T47D (cell line): ENCODE data around the gene CDYL2.
A peak's percentile ranks its signal among the peaks of the same experiment; 100 is the strongest.

Experiments
- DNase-seq, 2 experiments: peaks; one replicate each; pipeline versions ENCODE4 v3.0.0 to v3.0.0-alpha.2; 2011 to 2012; ENCODE audit warnings: low read depth in 1 of 2, low spot score in 1 of 2
- JUND ChIP-seq: IDR thresholded peaks from 2 replicates; pipeline ENCODE4 v1.6.1; 2012; ENCODE audit warnings: low read depth
- in situ Hi-C: cut with HindIII; loops from 2 replicates; pipeline ENCODE4 v1.10.0; 2016; ENCODE audit warnings: low sequenced_read_pairs, low pct_unique_long_range_greater_than_20kb

The CDYL2 gene

DNA sequence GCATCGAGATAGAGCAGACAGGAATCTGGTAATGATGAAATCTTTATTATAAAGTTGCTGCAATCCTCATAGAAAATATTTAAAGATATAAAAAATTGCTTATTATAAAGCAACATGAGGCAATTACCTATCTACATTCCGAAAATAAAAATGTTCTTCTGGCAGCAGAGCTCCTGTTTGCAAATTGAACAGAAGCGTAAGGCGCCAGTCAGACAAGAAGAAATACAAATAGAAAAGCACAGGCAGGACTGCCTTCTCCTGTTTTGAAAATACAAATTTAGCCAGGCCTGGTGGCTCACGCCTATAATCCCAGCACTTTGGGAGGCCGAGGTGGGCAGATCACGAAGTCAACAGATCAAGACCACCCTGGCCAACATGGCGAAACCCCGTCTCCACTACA, 95.6 kb downstream of the CDYL2 start:
- in situ Hi-C loops = no loop called here
- no peak for DNase-seq
- no peak for TF ChIP-seq JUND

DNA sequence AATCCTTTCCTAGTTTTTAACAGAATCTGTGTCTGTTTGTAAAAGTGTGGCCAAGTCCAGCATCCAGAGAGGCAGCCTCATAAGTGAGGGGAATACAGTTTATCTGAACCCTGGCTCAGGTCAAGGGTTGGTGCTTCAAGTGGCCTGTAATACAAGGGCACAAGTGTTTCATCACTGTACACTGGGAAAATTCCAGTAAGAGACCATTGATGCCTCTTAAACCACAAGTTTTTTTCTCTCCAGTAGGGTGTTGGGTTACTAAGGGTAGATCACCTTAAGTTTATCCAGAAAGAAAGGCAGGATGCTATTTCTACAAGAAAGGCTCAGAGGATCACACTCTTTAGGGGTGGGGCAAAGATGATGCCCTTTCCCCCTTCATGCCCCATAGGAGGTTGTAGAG, 96.7 kb downstream of the CDYL2 start:
- in situ Hi-C loops = no loop called here
- no peak for DNase-seq
- TF ChIP-seq JUND = no peak

DNA sequence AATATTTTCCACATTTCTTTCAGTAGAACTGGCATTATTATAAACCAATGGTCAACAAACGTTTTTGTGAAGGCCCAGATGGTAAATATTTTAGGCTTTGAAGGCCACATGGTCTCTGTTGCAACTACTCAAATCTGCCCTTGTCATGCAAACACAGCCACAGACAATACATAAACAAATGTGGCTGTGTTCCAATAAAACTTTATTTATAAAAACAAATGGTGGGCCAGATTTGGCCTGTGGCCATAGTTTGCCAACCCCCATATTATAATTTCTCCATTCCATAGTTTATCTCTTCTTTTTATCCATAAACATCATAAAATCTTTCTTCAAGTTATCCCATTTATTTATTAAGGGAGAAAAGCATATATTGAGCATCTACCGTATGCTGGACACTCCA, 98.8 kb downstream of the CDYL2 start:
- no peak for TF ChIP-seq JUND
- in situ Hi-C loops = no loop called here
- no peak for DNase-seq

DNA sequence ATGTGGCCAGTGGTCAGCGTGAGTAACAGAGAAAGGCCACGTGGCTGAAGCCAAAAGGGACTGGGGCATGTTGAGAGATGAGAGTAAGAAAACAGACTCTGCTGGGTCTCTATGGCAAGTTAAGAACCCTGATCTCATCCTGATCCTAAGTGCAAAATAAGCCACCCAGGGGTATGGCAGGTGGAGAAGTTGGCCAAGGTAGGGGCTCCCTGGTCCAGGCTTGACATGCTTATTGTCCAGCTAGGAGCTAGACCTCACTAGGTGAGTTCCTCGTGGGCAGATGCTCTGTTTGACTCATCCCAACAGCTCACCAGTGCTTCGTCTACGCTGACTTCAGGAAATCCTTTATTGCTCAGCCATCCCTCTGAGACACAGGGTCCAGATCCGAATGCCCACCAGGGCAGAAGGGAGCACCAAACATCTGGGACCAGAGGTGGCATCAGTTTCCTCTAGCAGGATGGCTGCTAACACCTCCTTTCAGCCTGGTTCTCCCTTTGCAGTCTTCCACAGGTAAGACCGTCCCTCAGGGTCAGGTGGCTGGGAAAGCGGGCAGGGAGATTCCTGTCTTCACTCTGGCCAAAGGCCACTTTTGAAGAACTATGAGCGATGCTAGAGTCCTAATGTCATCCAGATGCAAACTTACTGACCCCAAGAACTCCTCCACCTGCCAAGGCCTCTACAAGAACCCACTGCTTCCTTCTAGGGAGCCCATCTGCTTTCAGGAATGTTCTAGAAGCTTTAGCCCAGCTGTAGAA, 99.5 kb downstream of the CDYL2 start:
- TF ChIP-seq JUND = no peak
- DNase-seq = no peak
- in situ Hi-C loops = no loop called here

DNA sequence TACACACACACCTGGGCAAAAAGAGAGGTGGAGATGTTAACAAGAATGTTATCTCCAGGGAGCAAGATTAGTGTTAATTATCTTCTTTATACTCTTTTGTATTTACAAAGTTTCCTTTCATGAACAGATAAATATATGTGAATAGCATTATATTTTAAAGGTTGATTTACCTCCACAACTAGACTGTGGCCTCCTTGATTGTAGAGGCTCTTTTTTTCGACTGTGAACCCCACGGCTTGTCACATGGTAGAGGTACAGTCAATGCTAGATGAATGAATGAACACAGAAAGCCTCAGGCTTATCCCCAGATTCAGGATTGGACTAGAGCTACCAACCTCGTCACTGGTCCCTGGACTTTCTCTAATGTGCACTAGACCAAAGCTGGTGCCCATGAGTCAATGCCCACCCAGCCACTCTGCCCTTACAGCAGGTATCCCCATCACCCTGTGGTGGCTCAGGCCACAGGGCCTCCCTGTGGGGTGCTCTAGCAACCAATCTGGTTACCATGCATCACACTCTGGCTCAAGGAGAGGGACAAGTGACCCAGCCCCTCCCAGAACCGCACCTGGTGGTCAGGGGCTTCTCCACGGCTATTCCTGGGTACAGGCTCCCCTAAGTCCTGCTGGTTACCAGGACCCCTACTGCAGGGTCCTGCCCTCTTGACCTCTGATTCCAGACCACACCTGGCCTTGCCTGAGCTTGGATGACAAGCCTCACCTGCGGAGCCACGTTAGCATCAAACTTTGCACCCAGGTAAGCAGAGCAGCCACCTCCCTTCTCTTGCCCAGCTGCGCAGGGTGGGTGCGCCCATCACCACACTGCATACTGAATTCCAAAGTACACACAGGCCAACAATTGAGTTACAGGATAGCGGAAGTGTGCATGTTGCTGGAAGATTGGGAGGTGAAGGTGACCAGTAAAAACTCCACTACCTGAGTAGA, 101.0 kb downstream of the CDYL2 start:
- no peak for TF ChIP-seq JUND
- in situ Hi-C loops = no loop called here
- DNase-seq = no peak

DNA sequence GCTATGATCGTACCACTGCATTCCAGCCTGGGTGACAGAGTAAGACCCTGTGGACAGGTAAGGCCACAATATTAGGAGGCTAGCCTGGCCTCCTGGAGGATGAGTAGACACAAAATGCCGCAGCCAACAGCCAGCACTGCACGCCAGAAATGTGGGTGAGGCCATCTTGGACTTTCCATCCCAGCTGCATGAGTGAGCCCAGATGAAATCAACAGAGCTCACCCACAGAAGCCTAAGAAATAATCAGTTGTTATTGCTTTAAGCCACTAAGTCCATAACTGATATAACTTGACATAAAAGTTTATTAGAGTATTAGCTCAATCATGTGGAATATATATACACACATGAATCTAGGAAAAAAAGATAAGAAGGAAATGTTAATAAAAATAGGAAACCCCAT, 101.7 kb downstream of the CDYL2 start:
- in situ Hi-C loops = no loop called here
- DNase-seq = no peak
- no peak for TF ChIP-seq JUND

DNA sequence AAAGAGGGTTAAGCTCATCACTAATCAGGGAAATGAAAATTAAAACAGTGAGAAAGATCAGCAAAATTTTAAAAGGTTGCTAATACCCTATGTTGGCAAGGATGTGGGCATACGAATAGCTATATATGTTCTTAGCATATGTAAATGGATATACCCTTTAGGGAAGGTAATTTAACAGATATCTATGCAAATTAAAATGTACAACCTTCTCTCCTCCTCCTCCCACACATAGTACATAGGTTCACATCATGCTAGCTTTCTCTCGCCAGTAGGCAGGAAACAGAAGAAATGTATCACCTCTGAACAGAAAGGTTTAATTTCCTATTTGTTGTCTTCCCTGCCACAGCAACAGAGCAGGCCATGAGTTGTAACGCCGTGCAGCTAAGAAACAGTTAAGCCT, 103.8 kb downstream of the CDYL2 start:
- no peak for DNase-seq
- in situ Hi-C loops = no loop called here
- TF ChIP-seq JUND = no peak

DNA sequence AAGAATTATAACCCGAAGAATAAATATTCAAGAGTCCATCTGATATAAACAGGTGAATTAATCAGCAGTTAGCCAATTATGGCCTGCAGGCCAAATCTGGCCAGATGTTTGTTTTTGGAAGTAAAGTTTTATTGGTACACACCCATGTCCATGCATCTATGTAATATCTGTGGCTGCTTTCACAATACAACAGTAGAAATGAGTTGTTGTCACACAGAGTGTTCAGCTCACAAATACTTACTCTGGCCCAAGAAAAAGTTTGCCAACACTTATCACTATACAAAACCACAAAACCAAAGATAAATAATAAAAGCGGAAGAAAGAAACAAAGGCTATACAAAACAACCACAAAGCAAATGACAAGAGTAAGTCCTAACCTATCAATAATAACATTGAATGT, 109.4 kb downstream of the CDYL2 start:
- peak in 1 of 2 experiments; percentile 22 for DNase-seq
- in situ Hi-C loops = no loop called here
- no peak for TF ChIP-seq JUND

DNA sequence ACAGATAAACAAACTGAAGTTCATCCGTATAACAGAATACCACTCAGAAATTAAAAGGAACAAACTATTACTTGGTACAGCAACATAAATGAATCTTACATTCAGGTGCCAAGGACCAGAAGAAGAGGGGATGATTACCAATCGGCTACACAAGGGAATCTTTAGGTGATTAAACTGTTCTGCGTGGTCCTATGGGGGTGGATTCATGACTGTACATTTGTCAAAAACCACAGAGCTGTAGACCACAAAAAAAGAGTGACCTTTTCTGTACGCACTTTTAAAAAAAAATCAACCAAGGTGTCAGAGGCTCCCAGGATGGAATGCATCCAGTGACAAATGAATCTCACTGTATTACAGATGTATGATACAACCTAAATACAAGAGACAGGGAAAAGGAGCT, 110.8 kb downstream of the CDYL2 start:
- DNase-seq = no peak
- in situ Hi-C loops = no loop called here
- no peak for TF ChIP-seq JUND

DNA sequence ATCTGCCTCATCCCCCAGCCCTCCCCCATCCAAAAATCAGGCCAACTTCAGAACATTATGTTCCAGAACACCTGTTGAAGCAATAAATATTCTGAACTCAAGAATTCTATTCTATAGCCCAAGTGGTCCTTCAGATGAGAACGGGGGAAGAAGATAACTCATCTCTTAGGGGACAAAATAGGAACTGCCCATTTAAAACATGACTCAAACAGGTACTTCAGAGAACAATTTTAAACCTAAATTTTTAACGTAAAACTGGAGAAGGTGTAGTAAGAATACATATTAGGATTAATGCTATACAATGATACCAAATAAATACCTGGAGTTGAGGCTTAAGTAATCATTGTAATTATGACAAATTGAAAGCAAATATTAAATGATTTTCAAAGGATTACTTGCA, 112.1 kb downstream of the CDYL2 start:
- in situ Hi-C loops = no loop called here
- TF ChIP-seq JUND = no peak

DNA sequence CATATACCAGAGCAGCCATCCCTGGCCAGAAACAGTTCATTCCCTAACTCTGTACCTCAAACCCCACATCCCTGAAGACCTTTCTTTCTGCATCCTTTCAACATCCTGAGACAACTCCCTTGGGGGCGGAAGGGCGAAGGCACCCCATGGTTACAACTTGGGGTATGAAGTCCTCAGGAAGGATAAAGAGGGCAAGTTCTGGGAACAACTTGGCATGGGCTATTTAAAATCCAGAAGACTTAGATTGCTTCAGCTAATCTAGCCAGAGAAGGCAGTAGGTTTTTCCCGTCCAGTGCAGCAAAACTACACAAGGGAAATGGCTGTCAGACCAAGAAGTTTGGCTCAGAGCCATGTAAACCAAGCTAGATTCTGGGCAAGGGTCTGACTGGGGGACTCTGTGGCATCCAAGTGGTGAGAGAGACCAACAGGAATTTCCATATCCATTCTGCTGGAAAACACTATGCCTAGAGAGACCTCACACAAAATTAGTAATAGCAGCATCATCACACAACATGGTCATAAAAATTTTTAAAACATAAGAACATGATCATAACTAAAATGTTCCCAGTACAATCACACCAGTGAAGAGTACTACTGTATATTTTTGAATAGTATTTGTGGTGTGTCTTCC, 113.2 kb downstream of the CDYL2 start:
- no peak for DNase-seq
- in situ Hi-C loops = no loop called here
- TF ChIP-seq JUND = no peak

More for the DNA sequence above, 112.1 kb downstream of the CDYL2 start:
- no peak for DNase-seq

DNA sequence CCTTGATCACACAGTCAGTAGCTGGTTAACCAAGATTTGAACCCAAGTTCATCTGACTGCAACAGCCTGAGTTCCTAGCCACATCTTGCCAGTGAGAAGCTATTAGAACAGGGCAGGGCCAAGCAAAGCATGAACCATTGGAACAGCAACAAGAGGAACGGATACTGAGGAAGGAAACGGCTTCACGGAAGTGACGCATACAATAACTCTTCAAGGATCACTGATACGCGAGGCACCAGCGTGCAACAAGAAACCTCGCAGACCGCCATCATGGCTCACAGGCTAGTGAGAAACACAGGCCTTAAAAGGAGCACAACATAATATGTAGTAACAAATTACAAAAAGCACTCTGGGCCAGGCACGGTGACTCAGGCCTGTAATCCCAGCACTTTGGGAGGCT, 114.9 kb downstream of the CDYL2 start:
- in situ Hi-C loops = no loop called here
- no peak for TF ChIP-seq JUND
- DNase-seq = no peak

DNA sequence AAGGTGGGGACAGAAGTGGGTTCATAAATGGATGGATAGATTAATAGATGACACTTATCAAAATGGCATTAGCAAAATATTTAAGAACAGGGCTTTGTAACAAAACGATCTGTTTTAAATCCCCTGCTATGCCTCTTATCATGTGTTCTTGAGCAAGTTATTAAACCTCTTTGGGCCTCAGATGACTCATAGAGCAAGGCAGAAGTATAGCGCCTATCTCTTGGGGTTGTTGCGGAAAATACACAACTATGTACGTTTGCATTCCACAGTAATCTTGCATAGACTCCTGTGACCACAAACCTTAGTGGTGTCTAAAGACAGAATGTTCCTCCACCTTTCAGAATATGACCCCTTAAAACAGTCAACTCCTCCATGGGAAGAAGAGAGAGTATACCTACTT, 116.8 kb downstream of the CDYL2 start:
- DNase-seq = no peak
- no peak for TF ChIP-seq JUND
- in situ Hi-C loops = no loop called here
